Stimulated activated CD4-positive, alpha-beta T cell treated with anti-CD3 and anti-CD28 coated beads, Interleukin-4, amount 100 ng/mL, for 4 hours (primary cell): ENCODE data around the gene SAMD4B.
"Not testable (repeated sequence)": the region's sequence is repeated elsewhere in the genome, so short reads cannot be mapped to it uniquely, and the experiment has no call there.

Experiments used
- DNase-seq, 2 experiments: peaks; one replicate each; pipeline ENCODE4 v3.0.0-alpha.2; 2020

Gene SAMD4B

GRCh38 chr19:39341719-39342604 is at the start of gene SAMD4B:
SAMD4B (plus strand) TSS chr19:39342421; CDS start chr19:39356894, 14,473 bp downstream.
- DNase-seq = peak; percentile 99 to 100

- no peak for DNase-seq
These were observed 48.8 kb upstream of the SAMD4B start for GRCh38 chr19:39293394-39293793.

GRCh38 chr19:39296055-39296645 is 46.1 kb upstream of the SAMD4B start, which contains the start of gene IFNL1:
IFNL1 (plus strand) TSS chr19:39296407; CDS start chr19:39296422, 15 bp downstream.
- no peak for DNase-seq

GRCh38 chr19:39296906-39297305 is 45.3 kb upstream of the SAMD4B start:
- no peak for DNase-seq

- no peak for DNase-seq
These were observed 44.1 kb upstream of the SAMD4B start for GRCh38 chr19:39297931-39298634.

GRCh38 chr19:39299404-39299803 is 42.8 kb upstream of the SAMD4B start:
- DNase-seq = no peak

- DNase-seq = no peak
These were observed 42.4 kb upstream of the SAMD4B start for GRCh38 chr19:39299832-39300231.

- DNase-seq = no peak
These were observed 41.2 kb upstream of the SAMD4B start for GRCh38 chr19:39301021-39301420.

GRCh38 chr19:39301562-39301961 is 40.7 kb upstream of the SAMD4B start:
- DNase-seq = no peak

GRCh38 chr19:39303373-39304184 is 38.6 kb upstream of the SAMD4B start:
- no peak for DNase-seq

- no peak for DNase-seq
These were observed 38.1 kb upstream of the SAMD4B start for GRCh38 chr19:39304185-39304513.

- no peak for DNase-seq
These were observed 37.3 kb upstream of the SAMD4B start for GRCh38 chr19:39304701-39305571.

GRCh38 chr19:39306075-39306474 is 36.1 kb upstream of the SAMD4B start:
- no peak for DNase-seq

- DNase-seq = no peak
These were observed 35.0 kb upstream of the SAMD4B start for GRCh38 chr19:39307046-39307821.

- no peak for DNase-seq
These were observed 34.2 kb upstream of the SAMD4B start for GRCh38 chr19:39307822-39308530.

- DNase-seq = no peak
These were observed 33.5 kb upstream of the SAMD4B start for GRCh38 chr19:39308531-39309304.

GRCh38 chr19:39309305-39309670 is 32.9 kb upstream of the SAMD4B start:
- DNase-seq = not testable (repeated sequence)

- DNase-seq = no peak
These were observed 31.5 kb upstream of the SAMD4B start for GRCh38 chr19:39310558-39311311.
